Stimulated activated CD4-positive, alpha-beta T cell treated with anti-CD3 and anti-CD28 coated beads, TNF-alpha, amount 100 ng/mL, for 1 hour (primary cell): ENCODE data around the gene CST6.
A peak's percentile ranks its signal among the peaks of the same experiment; 100 is the strongest.
"Not testable (repeated sequence)": the region's sequence is repeated elsewhere in the genome, so short reads cannot be mapped to it uniquely, and the experiment has no call there.

ENCODE experiments used
- DNase-seq, 3 donors: peaks; one replicate each; pipeline ENCODE4 v3.0.0-alpha.2; 2020; ENCODE audit warnings: low read depth in 3 of 3, low spot score in 1 of 3

The CST6 gene

GRCh38 chr11:65983589-65983987 is 28.2 kb upstream of the CST6 start:
- no peak for DNase-seq

DNA sequence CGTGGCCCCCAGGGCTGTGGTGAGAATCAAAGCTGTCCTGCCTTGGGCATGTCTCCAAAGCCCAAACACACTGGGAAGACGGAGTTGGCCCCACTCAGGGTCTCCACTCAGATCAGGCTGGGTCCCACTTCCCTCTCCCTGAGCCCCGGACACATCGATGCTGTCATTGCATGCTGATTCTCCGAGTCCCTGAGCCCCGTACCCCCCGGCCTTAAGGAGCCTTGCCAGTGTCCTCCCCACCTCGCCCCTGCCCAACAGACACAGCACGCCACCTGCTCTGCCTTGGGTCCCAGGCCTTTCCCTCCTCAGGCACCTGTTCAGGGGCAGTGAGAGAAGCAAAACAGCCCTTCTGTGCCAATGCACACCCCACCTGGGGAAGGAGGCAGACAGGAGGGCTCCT is 24.5 kb upstream of the CST6 start:
- no peak for DNase-seq

- DNase-seq = peak; percentile 70 to 86 (median 84)
Measured at GRCh38 chr11:65988791-65989592, 22.8 kb upstream of the CST6 start.

DNA sequence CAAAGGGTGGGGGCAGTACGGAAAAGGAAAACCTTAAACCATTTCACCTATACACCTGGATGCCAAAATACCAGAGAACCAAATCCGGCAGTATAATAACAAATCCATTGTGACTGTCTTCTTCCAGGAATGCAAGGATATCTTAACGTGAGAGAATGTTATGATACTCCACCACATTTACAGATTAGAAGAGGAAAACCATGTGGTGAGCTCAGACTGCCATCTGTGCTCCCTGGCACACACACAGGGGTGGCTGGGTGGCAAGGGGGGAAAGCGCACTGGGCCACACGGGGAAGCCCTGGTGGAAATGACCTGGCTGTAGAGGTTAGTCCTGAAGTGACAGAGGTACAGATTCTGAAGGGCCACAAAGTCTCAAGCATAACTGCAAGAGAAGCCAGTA is 19.8 kb upstream of the CST6 start:
- no peak for DNase-seq

- DNase-seq = no peak
Measured at GRCh38 chr11:65997286-65997685, 14.5 kb upstream of the CST6 start.

- DNase-seq = peak; percentile 76 to 80 (median 76)
Measured at GRCh38 chr11:66001942-66002647, 9.7 kb upstream of the CST6 start, which contains the start of the genes BANF1 and EIF1AD. Gene BANF1 (plus strand): TSS chr11:66002503. CDS start chr11:66003251, 748 bp downstream. Gene EIF1AD (minus strand): TSS chr11:66002157. CDS start chr11:66000389, 1,768 bp downstream.

DNA sequence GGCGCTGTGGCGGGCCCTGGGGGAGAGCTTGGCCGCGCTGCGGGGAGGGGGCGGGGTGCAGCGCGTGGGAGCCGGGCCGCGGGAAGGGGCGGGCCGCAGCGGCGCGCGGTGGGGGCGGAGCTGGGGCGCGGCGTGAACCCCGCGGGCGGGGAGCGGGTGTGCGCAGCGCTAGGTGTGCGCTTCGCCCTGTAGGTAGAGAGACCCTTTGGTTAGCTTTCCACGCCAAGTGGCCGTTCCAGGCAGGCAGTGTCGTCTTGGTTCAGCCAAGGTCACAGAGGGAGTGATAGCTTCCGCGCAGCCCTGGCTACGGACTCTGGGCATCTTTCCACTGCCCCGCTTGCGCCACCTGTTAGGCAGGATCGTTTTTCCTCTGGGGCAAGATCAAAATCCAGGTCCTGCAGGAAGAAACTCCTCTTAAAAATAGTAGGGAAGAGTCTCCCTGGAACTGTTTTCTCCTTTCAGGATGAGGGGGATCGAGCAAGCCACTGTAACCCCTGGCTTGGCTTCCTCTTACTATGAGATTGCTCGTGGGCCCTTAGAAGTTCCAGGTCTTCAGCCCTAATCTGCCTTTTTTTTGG is 9.1 kb upstream of the CST6 start:
- no peak for DNase-seq

DNA sequence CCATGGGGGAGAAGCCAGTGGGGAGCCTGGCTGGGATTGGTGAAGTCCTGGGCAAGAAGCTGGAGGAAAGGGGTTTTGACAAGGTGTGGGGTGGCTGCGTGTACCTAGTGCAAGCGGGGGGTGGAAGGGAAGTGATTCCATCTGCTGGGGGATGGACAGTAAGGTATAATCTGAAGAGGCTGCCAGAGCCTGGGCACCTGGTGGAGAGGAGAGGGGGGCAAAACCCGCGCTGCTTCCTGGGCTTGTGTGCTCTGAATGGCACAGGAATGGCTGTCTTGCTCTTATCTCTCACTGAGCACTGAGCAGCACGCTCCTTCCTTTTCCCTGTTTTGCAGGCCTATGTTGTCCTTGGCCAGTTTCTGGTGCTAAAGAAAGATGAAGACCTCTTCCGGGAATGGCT is 8.5 kb upstream of the CST6 start:
- DNase-seq = no peak

DNA sequence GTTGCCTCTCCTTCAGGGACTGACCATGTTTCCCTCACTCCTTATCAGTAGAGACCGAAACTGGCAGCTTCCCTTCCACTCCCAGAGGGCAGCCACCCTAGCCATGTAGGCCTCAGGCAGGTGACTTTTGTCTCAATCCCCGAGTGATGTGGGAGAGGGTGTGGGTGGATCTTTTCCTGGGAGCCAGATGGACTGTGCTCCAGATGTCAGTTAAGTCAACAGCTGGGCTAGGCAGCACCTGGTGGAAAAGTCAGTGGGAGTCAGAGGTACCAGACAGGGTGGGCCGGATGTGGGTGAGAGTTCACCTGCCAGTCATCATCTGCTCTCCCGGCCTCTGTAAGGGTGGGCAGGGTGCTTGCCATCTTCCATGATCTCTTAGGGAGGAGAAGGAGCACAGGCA is 7.6 kb upstream of the CST6 start:
- no peak for DNase-seq

- no peak for DNase-seq
Measured at GRCh38 chr11:66006134-66006890, 5.5 kb upstream of the CST6 start.

DNA sequence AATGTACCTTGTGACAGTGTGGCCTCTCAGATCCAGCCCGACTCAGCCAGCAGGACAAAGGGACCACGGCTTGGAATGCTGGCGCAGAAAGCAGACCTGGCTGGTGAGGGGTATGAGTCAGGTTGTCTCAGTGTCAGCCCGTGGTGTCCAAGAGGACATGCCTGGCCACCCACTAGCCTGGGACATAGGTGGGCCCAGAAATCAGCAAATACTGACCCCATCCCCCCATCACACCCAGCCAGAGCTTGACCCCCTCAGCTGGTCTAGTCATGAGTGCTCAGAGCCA is 5.0 kb upstream of the CST6 start:
- no peak for DNase-seq

- no peak for DNase-seq
Measured at GRCh38 chr11:66007201-66007634, 4.6 kb upstream of the CST6 start.

- DNase-seq = no peak
Measured at GRCh38 chr11:66008095-66008467, 3.7 kb upstream of the CST6 start.

DNA sequence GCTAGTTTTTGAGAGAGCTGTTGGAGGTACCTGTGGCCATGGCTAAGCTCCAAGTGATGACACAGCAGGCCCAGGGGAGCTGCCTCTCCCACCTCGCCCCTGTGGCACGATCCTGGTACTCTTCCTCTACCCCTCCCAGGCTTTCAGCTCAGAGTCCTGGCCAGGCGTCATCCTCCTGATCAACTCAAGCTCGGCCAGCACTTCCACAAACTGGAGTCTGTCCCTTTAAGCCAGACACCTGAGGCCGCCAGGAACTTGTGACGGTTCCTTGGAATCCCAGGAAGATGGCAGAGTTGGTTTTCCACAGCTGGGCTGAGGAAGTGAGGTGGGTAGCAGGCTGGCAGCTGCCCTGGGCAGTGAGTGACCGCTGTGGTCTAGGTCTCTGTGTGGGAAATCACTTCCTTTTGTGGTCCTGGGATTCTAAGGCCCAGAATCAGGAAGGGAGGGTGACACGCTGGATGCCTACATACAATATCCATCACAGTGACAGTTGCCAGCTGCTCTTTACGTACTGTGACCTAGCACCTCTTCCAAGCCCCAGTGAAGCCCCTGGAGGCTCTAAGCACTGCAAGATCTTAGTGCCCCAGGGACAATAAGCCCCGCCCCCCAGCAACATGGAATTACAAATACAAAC is 3.2 kb upstream of the CST6 start:
- DNase-seq = no peak

GRCh38 chr11:66010036-66010435 is 1.8 kb upstream of the CST6 start:
- not testable (repeated sequence) for DNase-seq

GRCh38 chr11:66011239-66011784 is 496 bp upstream of the CST6 start:
- DNase-seq = no peak

GRCh38 chr11:66012371-66012945 is 650 bp downstream of the CST6 start:
- DNase-seq = no peak

DNA sequence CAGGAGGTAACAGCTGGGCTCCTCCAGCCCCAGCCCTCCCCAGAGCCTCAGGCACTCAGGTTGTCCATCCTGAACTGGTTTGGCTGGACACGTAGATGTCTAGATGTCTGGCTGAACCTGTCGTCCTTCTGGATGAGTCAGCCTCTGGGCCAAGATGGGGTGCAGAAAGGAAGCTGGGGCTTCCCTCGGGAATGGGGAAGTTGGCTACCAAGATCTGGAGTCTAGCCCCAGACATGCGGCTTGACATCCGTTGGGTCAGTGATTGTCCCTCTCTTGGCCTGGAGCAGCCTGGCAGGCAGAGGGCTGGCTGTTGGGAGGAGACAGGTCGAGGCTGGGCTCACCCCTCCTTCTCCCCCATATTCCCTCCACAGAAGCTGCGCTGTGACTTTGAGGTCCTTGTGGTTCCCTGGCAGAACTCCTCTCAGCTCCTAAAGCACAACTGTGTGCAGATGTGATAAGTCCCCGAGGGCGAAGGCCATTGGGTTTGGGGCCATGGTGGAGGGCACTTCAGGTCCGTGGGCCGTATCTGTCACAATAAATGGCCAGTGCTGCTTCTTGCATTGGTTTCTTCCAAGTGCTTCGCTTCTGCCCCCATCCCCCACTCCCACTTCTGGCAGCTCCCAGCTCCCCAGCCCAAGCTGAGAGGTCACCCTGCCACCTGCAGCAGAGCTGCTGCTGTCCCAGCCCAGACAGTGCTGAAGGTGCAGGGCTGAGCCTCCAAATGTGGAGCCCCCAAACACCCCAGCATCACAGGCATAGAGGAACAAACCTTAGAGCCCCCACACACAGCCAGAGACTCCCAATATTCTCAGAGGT is 1.3 kb downstream of the CST6 start:
- no peak for DNase-seq

GRCh38 chr11:66013762-66014100 is 1.9 kb downstream of the CST6 start:
- no peak for DNase-seq
